Testis (tissue), 3 donors: ENCODE measurements around the gene CFAP299. TPM values are rescaled to one million over a fixed set of nuclear protein-coding genes. Genes with fewer than 3 reads are reported as not detected.
"Not testable (repeated sequence)": the region's sequence is repeated elsewhere in the genome, so short reads cannot be mapped to it uniquely, and the experiment has no call there.

Experiments used
- DNase-seq: peaks from one replicate; pipeline ENCODE4 v3.0.0-alpha.2; 2019
- H3K27ac ChIP-seq, 2 donors: fragments of 200-600 bp; sonication (generic); one replicate each; pipeline ENCODE4 v1.5.1; 2019
- H3K27me3 ChIP-seq: fragments of 200-600 bp; sonication (generic); one replicate; pipeline ENCODE4 v1.5.1; 2019
- H3K36me3 ChIP-seq: fragments of 200-600 bp; sonication (generic); one replicate; pipeline ENCODE4 v1.5.1; 2017; ENCODE audit warnings: low read depth; ENCODE audit errors: missing control alignments
- H3K4me1 ChIP-seq: fragments of 200-600 bp; sonication (generic); one replicate; pipeline ENCODE4 v1.5.1; 2019
- H3K4me3 ChIP-seq, 2 donors: fragments of 200-600 bp; sonication (generic); one replicate each; pipeline ENCODE4 v1.5.1; 2017 to 2019
- H3K9me3 ChIP-seq: fragments of 200-600 bp; sonication (generic); one replicate; pipeline ENCODE4 v1.5.1; 2017
- POLR2A ChIP-seq: fragments of 450-650 bp; IDR thresholded peaks from one replicate; pipeline ENCODE4 v1.6.1; 2017; ENCODE audit warnings: antibody characterized with exemption, mild to moderate bottlenecking, moderate library complexity
- WGBS, 2 donors: methylation state at CpG; one replicate each; pipeline ENCODE4 v1.1.5; 2018; 5-methylcytosine and 5-hydroxymethylcytosine counted together
- intact Hi-C: fragments of 100-400 bp; cut with DNase I; formaldehyde crosslinking; loops from one replicate; pipeline ENCODE4 v1.15.1; 2023; ENCODE audit warnings: low total_unique reads
- polyA plus RNA-seq: library from polyadenylated mRNA; stranded (reverse); fragments of 350-450 nt; fragmentation: Illumina TruSeq; extraction: RNeasy Lipid Tissue Mini Kit (QIAGEN cat#74804); gene quantifications from one replicate; pipeline ENCODE4 v1.2.3, GENCODE V29; 2014; ENCODE audit warnings: low read depth, low replicate concordance; ENCODE audit not compliant: insufficient read depth
- total RNA-seq, 2 donors: library from RNA; depleted of rRNA; stranded (reverse); fragments of >200 nt; gene quantifications; one replicate each; pipeline ENCODE4 v1.2.3, GENCODE V29; 2016
- TF ChIP-seq, protein P1 (sequence below), 3 experiments: fragments of 450-650 bp in 2 of 3; fragments of 200-600 bp in 1 of 3; sonication (generic) in 1 of 3; IDR thresholded peaks; one replicate each; pipeline ENCODE4 v1.5.1; 2016 to 2019; ENCODE audit warnings: antibody characterized with exemption in 3 of 3, mild to moderate bottlenecking in 2 of 3, moderate library complexity in 1 of 3

CFAP299 gene
- total and polyA plus RNA-seq, 3 donors from 2014 or later: 18.1 to 51.9 (median 21.4) TPM

DNA sequence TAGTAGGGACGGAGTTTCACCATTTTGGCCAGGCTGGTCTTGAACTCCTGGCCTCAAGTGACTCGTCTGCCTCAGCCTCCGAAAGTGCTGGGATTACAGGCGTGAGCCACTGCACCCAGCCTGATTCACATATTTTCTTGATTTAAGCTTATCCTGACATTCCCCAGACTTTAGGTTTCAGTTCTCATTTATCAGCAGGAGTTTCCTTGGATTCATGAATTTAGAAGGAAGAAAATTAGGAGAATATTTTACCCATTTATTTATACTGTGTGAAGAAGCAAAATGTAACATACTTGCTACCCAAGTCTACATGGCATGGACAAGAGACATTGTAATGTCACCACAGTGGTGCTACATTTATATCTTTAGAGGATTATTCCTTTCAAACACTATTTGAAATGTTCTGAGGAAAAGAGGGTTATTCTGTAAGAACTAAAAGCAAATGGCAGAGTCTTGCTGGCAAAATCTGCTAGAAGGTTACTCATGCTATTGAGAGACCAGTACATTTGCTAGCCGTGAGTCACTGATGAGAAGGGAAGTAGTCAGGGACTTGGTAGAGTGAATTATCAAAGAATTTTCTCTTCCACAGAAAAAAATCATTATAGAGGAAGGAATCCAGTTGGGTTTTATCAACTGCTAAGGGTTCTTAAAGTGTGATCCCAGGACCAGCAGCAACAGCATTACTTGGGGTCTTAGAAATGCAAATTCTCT, 26.1 kb upstream of the CFAP299 start:
- DNase-seq: no peak

DNA sequence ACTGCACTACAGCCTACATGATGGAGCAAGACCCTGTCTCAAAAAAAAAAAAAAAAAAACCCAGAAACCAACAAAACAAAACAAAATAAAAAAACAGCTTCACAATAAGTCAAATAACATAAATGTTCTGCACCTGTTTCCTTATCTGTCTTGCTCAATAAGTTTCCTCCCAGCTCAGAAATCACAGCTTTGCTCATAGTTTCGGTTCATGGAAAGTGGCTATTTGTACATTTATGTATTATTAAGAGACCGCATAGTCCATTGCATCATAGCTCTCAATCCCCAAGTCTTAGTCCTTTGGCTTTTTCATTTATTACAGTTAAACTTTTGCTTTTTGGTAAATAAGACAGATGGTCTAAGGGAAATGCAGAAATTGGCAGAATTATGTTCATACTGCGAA, 24.4 kb upstream of the CFAP299 start:
- intact Hi-C loops: no loop called here
- no peaks in the 10 kb centered on the region for H3K36me3 ChIP-seq
- TF ChIP-seq POLR2A: no peak
- TF ChIP-seq, protein P1, sequence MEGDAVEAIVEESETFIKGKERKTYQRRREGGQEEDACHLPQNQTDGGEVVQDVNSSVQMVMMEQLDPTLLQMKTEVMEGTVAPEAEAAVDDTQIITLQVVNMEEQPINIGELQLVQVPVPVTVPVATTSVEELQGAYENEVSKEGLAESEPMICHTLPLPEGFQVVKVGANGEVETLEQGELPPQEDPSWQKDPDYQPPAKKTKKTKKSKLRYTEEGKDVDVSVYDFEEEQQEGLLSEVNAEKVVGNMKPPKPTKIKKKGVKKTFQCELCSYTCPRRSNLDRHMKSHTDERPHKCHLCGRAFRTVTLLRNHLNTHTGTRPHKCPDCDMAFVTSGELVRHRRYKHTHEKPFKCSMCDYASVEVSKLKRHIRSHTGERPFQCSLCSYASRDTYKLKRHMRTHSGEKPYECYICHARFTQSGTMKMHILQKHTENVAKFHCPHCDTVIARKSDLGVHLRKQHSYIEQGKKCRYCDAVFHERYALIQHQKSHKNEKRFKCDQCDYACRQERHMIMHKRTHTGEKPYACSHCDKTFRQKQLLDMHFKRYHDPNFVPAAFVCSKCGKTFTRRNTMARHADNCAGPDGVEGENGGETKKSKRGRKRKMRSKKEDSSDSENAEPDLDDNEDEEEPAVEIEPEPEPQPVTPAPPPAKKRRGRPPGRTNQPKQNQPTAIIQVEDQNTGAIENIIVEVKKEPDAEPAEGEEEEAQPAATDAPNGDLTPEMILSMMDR (IDR thresholded peaks at IDR 0.05): no peak
- DNase-seq: no peak
- H3K9me3 ChIP-seq: no peaks in the 10 kb centered on the region
- H3K27me3 ChIP-seq: no peaks in the 10 kb centered on the region
- WGBS, 2 donors: 84 to 85% methylated on average over 3 of the region's 3 CpGs
- no peak overlapping the region for H3K4me3 ChIP-seq
- no peaks in the 10 kb centered on the region for H3K4me1 ChIP-seq
- H3K27ac ChIP-seq: no peak overlapping the region

More for the DNA sequence above, 26.1 kb upstream of the CFAP299 start:
- H3K27me3 ChIP-seq: no peaks in the 10 kb centered on the region
- TF ChIP-seq POLR2A: no peak
- TF ChIP-seq, protein P1 (IDR thresholded peaks at IDR 0.05): no peak
- H3K4me3 ChIP-seq: no peak overlapping the region
- H3K9me3 ChIP-seq: no peaks in the 10 kb centered on the region
- no peaks in the 10 kb centered on the region for H3K4me1 ChIP-seq
- H3K36me3 ChIP-seq: no peaks in the 10 kb centered on the region
- no peak overlapping the region for H3K27ac ChIP-seq
- intact Hi-C loops: no loop called here
- WGBS, 2 donors: 60 to 69% methylated on average over 5 of the region's 5 CpGs

DNA sequence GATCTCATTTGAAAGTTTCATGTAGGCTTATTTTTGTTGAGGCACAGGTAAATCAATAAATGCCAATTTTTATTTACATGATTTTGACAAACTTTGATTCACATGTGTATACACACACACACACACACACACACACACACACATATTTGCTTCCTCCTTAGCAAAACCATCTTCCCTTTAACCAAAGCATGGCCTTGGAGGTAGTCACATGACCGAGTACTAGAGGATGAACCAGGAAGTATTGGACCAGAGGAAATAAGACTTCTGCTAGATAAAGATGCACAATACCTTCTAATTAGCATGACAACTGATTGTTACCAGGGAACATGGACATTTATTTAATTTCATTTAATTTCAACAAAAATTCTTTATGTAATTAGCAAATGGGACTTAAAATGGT, 23.4 kb upstream of the CFAP299 start:
- intact Hi-C loops: no loop called here
- 76 to 91% methylated on average over 1 of the region's 1 CpG for WGBS, 2 donors
- no peaks in the 10 kb centered on the region for H3K27me3 ChIP-seq

DNA sequence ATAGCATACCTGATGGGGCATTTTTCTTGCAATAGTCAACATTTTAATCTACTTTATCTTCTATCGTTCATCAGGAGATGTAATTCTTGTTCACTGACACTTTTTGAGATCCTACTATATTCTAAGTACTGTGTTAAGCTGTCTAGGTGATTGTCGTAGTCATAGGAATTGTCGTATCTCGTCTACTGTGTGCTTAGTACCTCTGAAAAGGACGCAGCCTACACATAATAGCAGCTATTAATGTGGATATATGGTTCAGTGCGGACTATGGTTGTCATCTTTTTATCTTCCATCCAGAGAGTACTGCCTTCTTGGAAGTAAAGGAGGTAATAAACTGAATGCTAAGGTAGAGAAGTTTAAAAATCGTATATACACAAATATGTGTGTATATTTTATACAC, 21.9 kb upstream of the CFAP299 start:
- no peak for TF ChIP-seq POLR2A
- TF ChIP-seq, protein P1 (IDR thresholded peaks at IDR 0.05): no peak
- H3K4me3 ChIP-seq: no peak overlapping the region
- WGBS, 2 donors: 73 to 74% methylated on average over 7 of the region's 7 CpGs
- H3K36me3 ChIP-seq: no peaks in the 10 kb centered on the region
- H3K27me3 ChIP-seq: no peaks in the 10 kb centered on the region
- H3K27ac ChIP-seq: no peak overlapping the region
- H3K4me1 ChIP-seq: no peaks in the 10 kb centered on the region
- no peaks in the 10 kb centered on the region for H3K9me3 ChIP-seq
- DNase-seq: no peak
- intact Hi-C loops: no loop called here

More for the DNA sequence above, 23.4 kb upstream of the CFAP299 start:
- Histone ChIP-seq H3K27ac (no peak overlapping the region), H3K4me1 (no peaks in the 10 kb centered on the region), H3K4me3 (no peak overlapping the region), H3K9me3 (no peaks in the 10 kb centered on the region), H3K36me3 (no peaks in the 10 kb centered on the region)
- no peak for DNase-seq
- TF ChIP-seq POLR2A: no peak
- TF ChIP-seq, protein P1 (IDR thresholded peaks at IDR 0.05): no peak

DNA sequence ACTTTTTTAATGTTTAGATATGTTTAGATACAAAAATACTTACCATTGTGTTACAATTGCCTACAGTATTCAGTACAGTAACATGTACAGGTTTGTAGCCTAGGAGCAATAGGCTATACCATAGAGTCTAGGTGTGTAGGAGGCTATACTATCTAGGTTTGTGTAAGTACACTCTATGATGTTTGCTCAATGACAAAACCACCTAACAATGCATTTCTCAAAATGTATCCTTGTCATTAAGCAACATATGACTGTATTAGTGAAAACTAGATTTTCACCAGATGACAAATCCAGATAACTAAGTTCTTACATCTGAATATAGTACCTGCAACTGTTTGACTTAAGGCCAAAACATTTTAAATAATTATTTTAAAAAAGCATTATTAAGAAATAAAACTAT, 19.7 kb upstream of the CFAP299 start:
- H3K4me1 ChIP-seq, H3K27me3 ChIP-seq, intact Hi-C loops, H3K36me3 ChIP-seq, DNase-seq, H3K4me3 ChIP-seq, H3K27ac ChIP-seq, H3K9me3 ChIP-seq: not testable (repeated sequence)
